ENCODE data around the gene CENPU.
"Not testable (repeated sequence)": the region's sequence is repeated elsewhere in the genome, so short reads cannot be mapped to it uniquely, and the experiment has no call there.

The CENPU gene

GRCh38 chr4:184675821-184676492, 57.9 kb downstream of the CENPU start:
- TF ChIP-seq POLR2A (IDR thresholded peaks at IDR 0.05; ENCODE audit: low read depth, low read length) = no peak
- no peak for DNase-seq (ENCODE audit: insufficient read length, low spot score)

DNA sequence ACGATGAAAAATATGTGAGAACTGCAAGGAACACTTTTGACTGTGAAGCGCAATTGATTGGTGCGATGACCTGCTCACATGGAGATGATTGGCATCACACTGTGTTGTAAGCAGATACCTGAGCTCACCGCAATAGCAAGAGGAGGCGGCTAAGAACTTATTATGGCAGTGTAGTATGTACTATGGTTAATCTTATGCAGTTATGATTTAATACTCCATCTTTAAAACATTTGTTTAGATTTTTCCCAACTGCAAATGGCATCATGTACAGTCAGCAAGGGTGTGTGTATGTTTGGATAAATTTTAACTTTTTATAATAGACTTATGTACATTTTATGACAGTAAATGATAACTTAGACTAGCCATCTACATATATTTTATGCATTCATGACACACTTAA, 58.9 kb downstream of the CENPU start:
- TF ChIP-seq POLR2A (IDR thresholded peaks at IDR 0.05; ENCODE audit: low read depth, low read length) = no peak
- no peak for DNase-seq (ENCODE audit: insufficient read length, low spot score)
- no peak for FAIRE-seq

More at GRCh38 chr4:184675821-184676492, 57.9 kb downstream of the CENPU start:
- FAIRE-seq = no peak

DNA sequence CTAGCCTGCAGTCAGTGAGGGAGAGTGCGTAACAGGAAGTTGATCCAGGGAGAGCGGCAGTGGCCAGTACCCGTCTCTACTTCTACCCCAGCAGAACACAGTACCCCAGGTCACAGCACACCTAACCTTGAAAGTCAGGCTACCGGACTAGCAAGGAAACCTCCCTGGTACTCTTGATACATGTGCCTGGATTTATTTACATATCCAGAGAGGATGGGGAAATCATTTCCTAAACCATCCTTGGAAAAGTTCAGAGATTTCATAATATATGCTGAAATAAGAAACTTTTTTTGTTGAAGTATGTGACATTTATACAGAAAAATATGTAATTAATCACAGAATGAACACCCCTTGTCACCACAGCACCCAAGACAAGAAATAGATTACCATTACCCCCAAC, 59.9 kb downstream of the CENPU start:
- no peak for TF ChIP-seq POLR2A (IDR thresholded peaks at IDR 0.05; ENCODE audit: low read depth, low read length)
- DNase-seq (ENCODE audit: insufficient read length, low spot score) (no peak), FAIRE-seq (no peak)

DNA sequence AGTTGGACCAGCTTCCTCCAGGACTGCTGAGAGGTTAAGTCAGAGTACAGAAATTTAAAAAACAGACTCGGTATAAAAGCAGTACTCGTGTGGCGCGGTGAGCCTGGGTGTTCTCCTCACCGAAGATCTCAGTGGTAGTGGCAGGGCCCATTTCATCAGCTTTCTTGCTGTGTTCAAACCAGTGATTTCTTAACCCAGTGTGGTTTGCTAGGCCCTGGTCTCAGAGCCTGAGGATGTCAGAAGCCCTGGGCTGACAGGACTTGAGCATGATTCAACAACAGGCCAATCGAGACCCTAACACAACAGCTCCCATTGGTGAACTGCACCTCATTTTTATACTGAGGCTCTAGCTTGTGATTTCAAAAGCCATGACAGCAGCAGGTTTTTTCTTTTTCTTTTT, 61.2 kb downstream of the CENPU start:
- no peak for TF ChIP-seq POLR2A (IDR thresholded peaks at IDR 0.05; ENCODE audit: low read depth, low read length)
- no peak for DNase-seq (ENCODE audit: insufficient read length, low spot score)
- no peak for FAIRE-seq

DNA sequence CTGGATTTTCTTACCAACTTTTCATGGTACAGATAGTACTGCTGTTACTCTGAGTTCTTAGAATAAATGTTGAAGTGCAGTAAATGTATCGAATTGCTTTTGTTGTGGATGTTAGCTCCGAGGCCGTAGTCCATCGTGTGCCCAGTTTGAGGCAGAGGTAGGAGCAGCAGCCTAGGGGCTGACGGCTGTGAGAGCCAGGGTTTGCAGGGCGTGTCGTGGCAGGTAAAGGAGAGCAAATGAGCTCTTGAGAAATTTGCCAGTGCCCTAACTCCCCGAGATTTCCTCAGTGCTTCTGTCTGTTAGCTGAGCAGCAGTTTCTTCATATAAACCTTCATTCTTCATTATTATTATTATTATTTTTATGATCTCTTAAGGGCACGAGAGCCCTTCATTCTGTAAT, 62.8 kb downstream of the CENPU start:
- TF ChIP-seq POLR2A (IDR thresholded peaks at IDR 0.05; ENCODE audit: low read depth, low read length) = no peak
- no peak for FAIRE-seq
- DNase-seq (ENCODE audit: insufficient read length, low spot score) = no peak

DNA sequence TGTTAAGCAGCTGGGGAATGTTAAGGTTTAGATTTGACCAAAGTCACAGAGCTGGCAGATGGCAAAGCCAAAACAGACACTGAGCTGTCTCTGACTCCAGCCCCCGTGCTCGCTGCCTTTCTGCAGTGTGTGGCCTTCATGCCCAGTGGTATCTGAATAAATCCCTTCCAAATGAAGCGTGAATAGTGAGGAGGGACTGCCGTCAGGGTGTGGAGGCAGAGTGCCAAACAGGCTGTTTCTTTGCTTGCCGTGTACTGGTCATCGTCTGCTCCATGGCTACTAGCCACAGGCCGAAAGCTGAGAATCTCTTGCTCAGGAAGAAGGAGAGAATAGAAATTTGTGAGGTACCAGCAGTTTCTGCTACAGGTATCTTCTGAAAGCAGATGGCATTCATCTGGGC, 64.6 kb downstream of the CENPU start:
- no peak for TF ChIP-seq POLR2A (IDR thresholded peaks at IDR 0.05; ENCODE audit: low read depth, low read length)
- no peak for DNase-seq (ENCODE audit: insufficient read length, low spot score)
- no peak for FAIRE-seq

DNA sequence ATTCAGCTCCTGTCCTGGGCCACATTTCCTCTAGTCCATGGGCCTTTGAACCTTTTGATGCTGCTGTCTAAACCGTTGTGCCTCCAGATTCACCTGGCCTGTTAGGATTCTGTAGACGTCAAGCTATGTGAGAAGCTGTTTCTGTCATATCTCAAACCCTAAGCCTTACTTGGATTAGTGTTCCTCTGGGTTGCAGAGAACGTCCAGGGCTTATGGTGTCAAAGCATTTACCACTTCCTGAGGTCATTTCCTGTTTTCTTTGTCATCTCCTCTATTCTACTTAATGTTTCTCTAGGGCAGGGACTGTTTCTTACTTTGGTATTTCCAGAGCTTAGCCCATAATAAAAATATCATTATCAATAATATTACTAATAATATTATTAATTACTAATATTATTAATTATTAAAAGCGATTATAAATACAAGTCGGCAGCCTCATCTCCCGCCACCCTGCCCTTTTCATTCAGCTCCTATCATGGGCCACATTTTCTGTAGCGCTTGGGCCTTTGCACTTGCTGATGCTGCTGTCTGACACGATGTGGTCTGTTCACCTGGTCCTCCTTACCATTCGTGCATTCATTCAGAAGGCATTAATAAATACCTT, 65.3 kb downstream of the CENPU start:
- DNase-seq (ENCODE audit: insufficient read length, low spot score) = no peak
- TF ChIP-seq POLR2A (IDR thresholded peaks at IDR 0.05; ENCODE audit: low read depth, low read length) = no peak
- no peak for FAIRE-seq

DNA sequence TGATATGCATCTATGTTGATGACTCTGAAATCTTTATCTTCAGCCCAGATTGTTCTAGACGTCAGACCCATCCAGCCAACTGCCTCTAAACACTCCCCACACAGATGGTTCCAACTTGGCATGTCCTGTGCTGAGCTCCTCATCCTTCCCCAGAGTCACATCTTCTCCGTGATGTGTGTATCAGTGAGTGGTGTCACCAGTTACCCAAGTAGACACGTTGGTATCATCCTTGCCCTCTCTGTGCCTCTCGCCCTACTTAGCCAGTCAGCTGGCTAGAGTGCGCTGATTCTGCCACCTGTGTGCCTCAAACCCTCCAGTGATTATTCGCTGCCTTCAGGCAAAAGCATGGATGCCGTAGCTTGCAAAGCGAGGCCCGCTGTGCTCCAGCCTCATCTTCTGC, 65.8 kb downstream of the CENPU start:
- TF ChIP-seq POLR2A (IDR thresholded peaks at IDR 0.05; ENCODE audit: low read depth, low read length) = no peak
- DNase-seq (ENCODE audit: insufficient read length, low spot score) (no peak), FAIRE-seq (no peak)

DNA sequence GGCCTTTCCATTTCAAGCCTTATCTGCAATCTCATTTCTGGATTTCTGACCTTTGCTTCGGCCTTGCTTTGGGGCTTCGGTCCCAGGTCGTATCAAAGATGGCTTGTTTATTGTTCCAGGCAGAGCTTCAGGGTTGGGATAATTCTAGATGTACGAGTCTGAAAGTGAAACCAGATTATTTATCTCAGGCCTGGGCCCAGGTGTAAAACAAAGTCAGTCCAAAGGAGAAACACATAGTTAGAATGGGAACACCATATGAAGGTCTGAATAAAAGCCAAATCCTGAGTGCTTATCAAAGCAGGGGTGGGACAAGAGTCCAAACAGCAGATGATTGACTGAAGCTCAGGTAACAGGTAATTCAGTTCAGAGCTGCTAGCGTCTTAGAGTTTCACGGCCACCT, 67.2 kb downstream of the CENPU start:
- TF ChIP-seq POLR2A (IDR thresholded peaks at IDR 0.05; ENCODE audit: low read depth, low read length) = no peak
- FAIRE-seq (no peak), DNase-seq (ENCODE audit: insufficient read length, low spot score) (no peak)

- DNase-seq (ENCODE audit: insufficient read length, low spot score) (no peak), FAIRE-seq (no peak)
- TF ChIP-seq POLR2A (IDR thresholded peaks at IDR 0.05; ENCODE audit: low read depth, low read length) = no peak
Measured at GRCh38 chr4:184664445-184665210, 69.3 kb downstream of the CENPU start.

GRCh38 chr4:184662236-184662635, 71.7 kb downstream of the CENPU start:
- DNase-seq (ENCODE audit: insufficient read length, low spot score) = no peak
- FAIRE-seq = no peak
- TF ChIP-seq POLR2A (IDR thresholded peaks at IDR 0.05; ENCODE audit: low read depth, low read length) = no peak

GRCh38 chr4:184660978-184661377, 72.9 kb downstream of the CENPU start:
- TF ChIP-seq POLR2A (IDR thresholded peaks at IDR 0.05; ENCODE audit: low read depth, low read length) = no peak
- FAIRE-seq = no peak
- DNase-seq (ENCODE audit: insufficient read length, low spot score) = no peak

DNA sequence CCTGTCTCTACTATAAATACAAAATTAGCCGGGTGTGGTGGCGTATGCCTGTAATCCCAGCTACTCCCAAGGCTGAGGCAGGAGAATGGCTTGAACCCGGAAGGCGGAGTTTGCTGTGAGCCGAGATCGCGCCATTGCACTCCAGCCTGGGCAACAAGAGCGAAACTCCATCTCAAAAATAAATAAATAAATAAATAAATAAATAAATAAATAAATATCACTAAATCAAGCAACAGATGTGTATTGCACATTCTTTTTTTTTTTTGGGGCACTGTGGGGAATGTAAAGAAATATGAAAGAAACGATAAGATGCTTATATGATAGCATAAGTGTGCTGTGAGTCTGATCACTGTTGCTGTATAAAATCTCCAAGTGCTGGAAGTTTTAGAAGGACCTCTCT, 76.1 kb downstream of the CENPU start:
- not testable (repeated sequence) for FAIRE-seq; DNase-seq (ENCODE audit: insufficient read length, low spot score)

- FAIRE-seq (no peak), DNase-seq (ENCODE audit: insufficient read length, low spot score) (no peak)
- TF ChIP-seq POLR2A (IDR thresholded peaks at IDR 0.05; ENCODE audit: low read depth, low read length) = no peak
Measured at GRCh38 chr4:184657144-184657543, 76.8 kb downstream of the CENPU start.
